HFFc6 (cell line): ENCODE data around the gene SLIT3. TPM values are rescaled to one million over a fixed set of nuclear protein-coding genes. Genes with fewer than 3 reads are reported as not detected.

ENCODE experiments used
- DNase-seq: peaks from one replicate; pipeline ENCODE4 v3.0.0-alpha.2; 2018
- H3K27ac Mint-ChIP-seq: 2 replicates; pipeline ENCODE4 v1.8.0; 2020; ENCODE audit warnings: mild to moderate bottlenecking, mixed read lengths
- H3K27me3 Mint-ChIP-seq: 2 replicates; pipeline ENCODE4 v1.8.0; 2021; ENCODE audit warnings: mild to moderate bottlenecking, moderate library complexity, mixed read lengths; ENCODE audit not compliant: insufficient read depth
- H3K36me3 Mint-ChIP-seq: 2 replicates; pipeline ENCODE4 v1.8.0; 2021; ENCODE audit warnings: low read depth, mixed read lengths
- H3K4me1 Mint-ChIP-seq: 2 replicates; pipeline ENCODE4 v1.8.0; 2020; ENCODE audit warnings: low read depth, mixed read lengths
- H3K4me3 Mint-ChIP-seq: 2 replicates; pipeline ENCODE4 v1.8.0; 2020; ENCODE audit warnings: mild to moderate bottlenecking, moderate library complexity, mixed read lengths
- H3K9me3 Mint-ChIP-seq: 2 replicates; pipeline ENCODE4 v1.8.0; 2020; ENCODE audit warnings: mild to moderate bottlenecking, mixed read lengths
- total RNA-seq, 6 experiments: library from RNA; stranded (reverse); fragmentation: NEBNext Ultra II Directional; extraction: Animal tissue kit (Norgen Biotek cat#: 25700); gene quantifications; 2 replicates in 1 of 6; 3 replicates in 5 of 6; pipeline ENCODE4 v1.2.3, GENCODE V29; 2021
- TF ChIP-seq, protein P1 (sequence below): fragments of 200-600 bp; sonication (generic); IDR thresholded peaks from 2 replicates; pipeline ENCODE4 v1.5.0; 2021; ENCODE audit warnings: antibody characterized with exemption, mild to moderate bottlenecking

Gene SLIT3
- total RNA-seq, 6 experiments from 2014 or later: 4.2 to 8.3 (median 7.1) TPM

DNA sequence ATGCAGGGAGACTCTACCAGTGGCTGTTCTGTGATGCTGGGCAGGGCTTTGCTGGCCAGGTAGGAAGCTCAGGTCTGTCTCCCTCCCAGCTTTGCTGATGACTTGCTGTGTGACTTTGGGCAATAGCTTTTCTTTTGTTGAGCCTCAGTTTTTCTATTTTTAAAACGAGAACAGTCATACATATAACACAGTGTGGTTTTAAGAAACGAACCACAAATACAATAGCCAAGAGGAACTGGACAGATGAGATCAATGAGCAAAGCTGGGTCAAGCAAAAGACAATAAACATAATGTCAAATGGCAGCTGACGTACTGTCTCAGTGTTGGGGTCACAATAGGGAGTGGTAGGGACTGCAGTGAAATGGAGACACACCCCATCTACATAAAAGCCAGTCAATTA is 20.2 kb downstream of the SLIT3 start:
- H3K27ac Mint-ChIP-seq: no peak overlapping the region
- H3K27me3 Mint-ChIP-seq: peaks cover 4% of the 10 kb centered on the region; the same call in 1 of the 2 replicates
- no peaks in the 10 kb centered on the region for H3K9me3 Mint-ChIP-seq
- no peak for DNase-seq
- no peak overlapping the region for H3K4me3 Mint-ChIP-seq
- no peaks in the 10 kb centered on the region for H3K4me1 Mint-ChIP-seq
- no peaks in the 10 kb centered on the region for H3K36me3 Mint-ChIP-seq
- TF ChIP-seq, protein P1, sequence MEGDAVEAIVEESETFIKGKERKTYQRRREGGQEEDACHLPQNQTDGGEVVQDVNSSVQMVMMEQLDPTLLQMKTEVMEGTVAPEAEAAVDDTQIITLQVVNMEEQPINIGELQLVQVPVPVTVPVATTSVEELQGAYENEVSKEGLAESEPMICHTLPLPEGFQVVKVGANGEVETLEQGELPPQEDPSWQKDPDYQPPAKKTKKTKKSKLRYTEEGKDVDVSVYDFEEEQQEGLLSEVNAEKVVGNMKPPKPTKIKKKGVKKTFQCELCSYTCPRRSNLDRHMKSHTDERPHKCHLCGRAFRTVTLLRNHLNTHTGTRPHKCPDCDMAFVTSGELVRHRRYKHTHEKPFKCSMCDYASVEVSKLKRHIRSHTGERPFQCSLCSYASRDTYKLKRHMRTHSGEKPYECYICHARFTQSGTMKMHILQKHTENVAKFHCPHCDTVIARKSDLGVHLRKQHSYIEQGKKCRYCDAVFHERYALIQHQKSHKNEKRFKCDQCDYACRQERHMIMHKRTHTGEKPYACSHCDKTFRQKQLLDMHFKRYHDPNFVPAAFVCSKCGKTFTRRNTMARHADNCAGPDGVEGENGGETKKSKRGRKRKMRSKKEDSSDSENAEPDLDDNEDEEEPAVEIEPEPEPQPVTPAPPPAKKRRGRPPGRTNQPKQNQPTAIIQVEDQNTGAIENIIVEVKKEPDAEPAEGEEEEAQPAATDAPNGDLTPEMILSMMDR: no peak

DNA sequence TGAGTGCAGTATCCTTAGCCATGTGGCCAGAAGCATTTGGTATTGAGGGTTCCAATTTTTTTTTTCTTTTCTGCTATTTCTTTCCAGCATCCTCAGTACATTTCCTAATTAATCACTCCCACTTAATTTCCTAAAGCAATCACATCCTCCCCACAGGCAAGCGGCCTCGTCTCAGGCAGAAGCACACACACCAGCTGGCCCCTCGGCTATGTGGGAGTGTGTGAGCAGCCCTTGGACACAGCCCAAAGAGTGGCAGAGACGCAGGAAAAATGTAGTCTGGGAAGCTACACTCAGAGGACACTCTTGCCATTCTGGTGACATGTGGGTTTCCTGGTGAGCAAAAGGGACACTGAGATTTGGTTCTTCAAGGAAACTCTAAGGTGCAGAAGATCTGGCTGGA is 20.7 kb downstream of the SLIT3 start:
- Mint-ChIP-seq H3K4me1 (no peaks in the 10 kb centered on the region), H3K36me3 (no peaks in the 10 kb centered on the region), H3K4me3 (no peak overlapping the region), H3K27me3 (peaks cover 4% of the 10 kb centered on the region; the same call in 1 of the 2 replicates), H3K9me3 (no peaks in the 10 kb centered on the region), H3K27ac (no peak overlapping the region)
- no peak for DNase-seq
- TF ChIP-seq, protein P1: no peak

DNA sequence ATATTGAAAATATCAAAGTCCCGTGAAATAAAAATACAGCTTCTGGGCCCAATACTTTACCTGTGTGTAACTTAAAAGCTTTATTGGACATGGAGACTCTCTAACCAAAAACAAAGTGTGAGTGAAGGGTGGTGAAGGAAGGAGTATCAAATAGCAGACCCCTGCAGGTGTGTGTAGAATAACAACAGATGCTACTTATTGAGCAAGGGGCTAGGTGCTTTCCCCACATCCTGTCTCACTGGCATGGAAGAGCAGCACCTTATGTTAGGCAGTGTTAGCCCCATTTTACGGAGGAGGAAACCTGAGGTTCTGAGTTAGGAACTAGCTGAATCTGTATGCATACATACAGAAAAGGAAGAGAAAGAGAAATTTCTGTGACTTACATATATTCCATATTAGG is 21.8 kb downstream of the SLIT3 start:
- H3K27me3 Mint-ChIP-seq: peaks cover 5% of the 10 kb centered on the region; the same call in 1 of the 2 replicates

DNA sequence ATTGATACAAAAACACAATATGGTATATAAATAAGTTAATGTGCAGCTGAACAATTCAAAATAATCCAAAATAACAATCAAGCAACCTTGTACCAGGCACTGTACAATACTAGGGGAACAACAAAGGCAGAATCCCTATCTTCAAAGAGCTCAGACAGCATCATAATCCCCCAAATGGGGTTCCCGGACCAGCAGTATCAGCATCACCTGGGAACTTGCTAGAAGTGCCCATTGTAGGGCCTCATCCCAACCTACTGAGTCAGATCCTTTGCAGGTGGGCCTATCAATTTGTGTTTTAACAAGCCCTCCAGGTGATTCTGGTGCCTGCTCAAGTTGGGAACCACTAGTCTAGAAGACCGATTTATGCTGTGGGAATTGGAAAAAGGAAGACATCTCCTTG is 27.1 kb downstream of the SLIT3 start:
- Mint-ChIP-seq H3K9me3 (no peaks in the 10 kb centered on the region), H3K36me3 (no peaks in the 10 kb centered on the region), H3K27me3 (peaks cover 11% of the 10 kb centered on the region), H3K4me1 (no peaks in the 10 kb centered on the region), H3K27ac (no peak overlapping the region), H3K4me3 (no peak overlapping the region)
- TF ChIP-seq, protein P1: no peak
- DNase-seq: no peak

More for the DNA sequence above, 21.8 kb downstream of the SLIT3 start:
- Mint-ChIP-seq H3K36me3 (no peaks in the 10 kb centered on the region), H3K27ac (no peak overlapping the region), H3K4me1 (no peaks in the 10 kb centered on the region), H3K9me3 (no peaks in the 10 kb centered on the region), H3K4me3 (no peak overlapping the region)
- no peak for DNase-seq
- TF ChIP-seq, protein P1: no peak

DNA sequence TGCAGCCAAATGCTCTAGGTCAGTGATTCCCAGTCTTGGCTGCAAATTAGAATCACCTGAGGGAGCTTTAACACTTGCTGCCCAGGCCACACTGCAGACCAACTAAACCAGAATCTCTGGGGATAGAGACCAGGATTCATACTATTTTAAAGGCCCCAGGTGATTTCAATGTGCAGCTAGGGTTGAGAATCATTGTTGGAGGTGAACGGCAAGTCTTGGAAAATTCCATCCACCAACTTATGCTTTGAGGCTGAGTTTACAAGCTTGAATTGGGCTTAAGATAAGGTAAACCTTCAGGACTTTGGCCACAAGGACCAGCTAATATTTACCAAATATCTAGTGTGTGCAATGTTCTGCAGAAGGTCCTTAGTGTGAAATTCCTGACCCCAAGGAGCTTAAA is 27.5 kb downstream of the SLIT3 start:
- no peak overlapping the region for H3K4me3 Mint-ChIP-seq
- DNase-seq: no peak
- no peak overlapping the region for H3K27ac Mint-ChIP-seq
- no peaks in the 10 kb centered on the region; the same call in 1 of the 2 replicates for H3K4me1 Mint-ChIP-seq
- no peaks in the 10 kb centered on the region for H3K9me3 Mint-ChIP-seq
- no peaks in the 10 kb centered on the region for H3K36me3 Mint-ChIP-seq
- TF ChIP-seq, protein P1: no peak
- peaks cover 10% of the 10 kb centered on the region for H3K27me3 Mint-ChIP-seq
